ENCODE results near the gene RALY.

Gene RALY

GRCh38 chr20:34052414-34052813 is 58.7 kb downstream of the RALY start:
- DNase-seq = no peak

GRCh38 chr20:34055290-34055689 is 61.6 kb downstream of the RALY start:
- DNase-seq = no peak

- no peak for DNase-seq
These were observed 65.1 kb downstream of the RALY start for GRCh38 chr20:34058831-34059230.

- no peak for DNase-seq
These were observed 67.3 kb downstream of the RALY start for GRCh38 chr20:34060970-34061369.

- DNase-seq = no peak
These were observed 68.0 kb downstream of the RALY start for GRCh38 chr20:34061695-34062094.

- no peak for DNase-seq
These were observed 69.1 kb downstream of the RALY start for GRCh38 chr20:34062570-34063482.

- DNase-seq = no peak
These were observed 70.6 kb downstream of the RALY start for GRCh38 chr20:34064286-34064685.

- DNase-seq = no peak
These were observed 71.5 kb downstream of the RALY start for GRCh38 chr20:34065260-34065659.

GRCh38 chr20:34066476-34067090 is 72.9 kb downstream of the RALY start:
- no peak for DNase-seq

GRCh38 chr20:34068001-34068400 is 74.3 kb downstream of the RALY start:
- DNase-seq = no peak

- DNase-seq = peak; percentile 66
These were observed 75.8 kb downstream of the RALY start for GRCh38 chr20:34069341-34070078.

GRCh38 chr20:34070079-34070439 is 76.3 kb downstream of the RALY start:
- no peak for DNase-seq

GRCh38 chr20:34070859-34071258 is 77.1 kb downstream of the RALY start:
- no peak for DNase-seq

GRCh38 chr20:34072076-34072475 is 78.4 kb downstream of the RALY start:
- DNase-seq = no peak

GRCh38 chr20:34072778-34073177 is 79.1 kb downstream of the RALY start:
- no peak for DNase-seq

- no peak for DNase-seq
These were observed 80.5 kb downstream of the RALY start for GRCh38 chr20:34074101-34074760.

GRCh38 chr20:34075647-34076046 is 81.9 kb downstream of the RALY start:
- no peak for DNase-seq

- DNase-seq = no peak
These were observed 83.2 kb downstream of the RALY start for GRCh38 chr20:34076952-34077351.

- DNase-seq = no peak
These were observed 84.8 kb downstream of the RALY start for GRCh38 chr20:34078540-34078939.

- DNase-seq = no peak
These were observed 86.1 kb downstream of the RALY start for GRCh38 chr20:34079818-34080217.

- no peak for DNase-seq
These were observed 88.6 kb downstream of the RALY start for GRCh38 chr20:34082232-34082887.

- DNase-seq = no peak
These were observed 89.4 kb downstream of the RALY start for GRCh38 chr20:34083137-34083536.

GRCh38 chr20:34083781-34084180 is 90.1 kb downstream of the RALY start:
- DNase-seq = no peak
